Measurements from ENCODE around the gene AGTR1.

The AGTR1 gene

DNA sequence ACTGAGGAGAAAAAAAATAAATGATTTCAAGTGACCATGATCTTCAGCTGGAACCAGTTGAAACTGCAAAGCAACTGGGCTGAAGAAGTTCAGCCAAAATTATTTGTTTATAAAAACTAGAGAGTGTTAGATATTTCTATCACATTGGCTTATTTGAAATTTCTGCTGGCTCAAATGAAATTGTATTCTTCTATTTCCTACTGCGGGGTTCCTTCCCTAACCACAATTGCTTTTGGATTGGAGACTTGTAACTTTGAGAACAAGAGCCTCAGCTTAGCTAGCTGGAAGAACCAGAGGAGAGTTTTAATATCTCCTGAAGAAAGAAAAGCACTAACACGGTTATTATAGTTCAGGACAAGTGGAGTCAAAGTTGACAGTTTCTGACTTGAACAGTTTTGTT, 31.1 kb downstream of the AGTR1 start:
- no peak for DNase-seq (ENCODE audit: low spot score)
- in situ Hi-C loops (cut with MboI; ENCODE audit: low sequenced_read_pairs, unreplicated experiment), result no loop called here
- TF ChIP-seq, protein P1, sequence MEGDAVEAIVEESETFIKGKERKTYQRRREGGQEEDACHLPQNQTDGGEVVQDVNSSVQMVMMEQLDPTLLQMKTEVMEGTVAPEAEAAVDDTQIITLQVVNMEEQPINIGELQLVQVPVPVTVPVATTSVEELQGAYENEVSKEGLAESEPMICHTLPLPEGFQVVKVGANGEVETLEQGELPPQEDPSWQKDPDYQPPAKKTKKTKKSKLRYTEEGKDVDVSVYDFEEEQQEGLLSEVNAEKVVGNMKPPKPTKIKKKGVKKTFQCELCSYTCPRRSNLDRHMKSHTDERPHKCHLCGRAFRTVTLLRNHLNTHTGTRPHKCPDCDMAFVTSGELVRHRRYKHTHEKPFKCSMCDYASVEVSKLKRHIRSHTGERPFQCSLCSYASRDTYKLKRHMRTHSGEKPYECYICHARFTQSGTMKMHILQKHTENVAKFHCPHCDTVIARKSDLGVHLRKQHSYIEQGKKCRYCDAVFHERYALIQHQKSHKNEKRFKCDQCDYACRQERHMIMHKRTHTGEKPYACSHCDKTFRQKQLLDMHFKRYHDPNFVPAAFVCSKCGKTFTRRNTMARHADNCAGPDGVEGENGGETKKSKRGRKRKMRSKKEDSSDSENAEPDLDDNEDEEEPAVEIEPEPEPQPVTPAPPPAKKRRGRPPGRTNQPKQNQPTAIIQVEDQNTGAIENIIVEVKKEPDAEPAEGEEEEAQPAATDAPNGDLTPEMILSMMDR (IDR thresholded peaks at IDR 0.05; ENCODE audit: borderline replicate concordance, control extremely low read depth, extremely low read depth, insufficient read depth, missing control alignments), result no peak

DNA sequence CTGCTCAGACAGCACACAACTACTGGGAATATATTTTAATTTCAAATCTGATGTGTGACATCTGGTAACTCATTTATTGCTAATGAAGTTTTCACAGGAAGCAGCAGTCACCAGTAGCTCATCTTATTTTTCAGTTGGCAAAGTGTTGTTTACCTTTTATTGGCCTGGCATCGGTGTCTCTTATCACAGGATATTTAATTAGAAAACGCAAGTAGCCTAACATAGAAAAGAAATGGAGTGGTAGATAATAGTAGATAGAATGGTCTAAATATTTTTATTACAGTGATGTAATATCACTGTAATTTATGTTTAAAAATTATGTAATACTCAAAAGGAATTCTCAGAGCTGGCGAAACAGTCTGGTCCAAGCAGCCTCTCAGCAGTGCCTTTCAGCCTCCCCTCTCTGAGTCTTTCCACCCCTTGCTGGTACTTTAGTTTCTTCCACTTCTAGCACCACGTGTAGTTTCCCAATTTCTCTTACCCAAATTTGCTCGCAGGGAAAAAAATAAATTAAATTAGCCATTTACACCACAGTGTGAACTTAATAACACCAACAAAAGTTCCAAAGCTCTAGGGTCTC, 31.9 kb downstream of the AGTR1 start:
- DNase-seq (ENCODE audit: low spot score), result no peak
- in situ Hi-C loops (cut with MboI; ENCODE audit: low sequenced_read_pairs, unreplicated experiment), result no loop called here
- TF ChIP-seq, protein P1 (IDR thresholded peaks at IDR 0.05; ENCODE audit: borderline replicate concordance, control extremely low read depth, extremely low read depth, insufficient read depth, missing control alignments), result no peak

DNA sequence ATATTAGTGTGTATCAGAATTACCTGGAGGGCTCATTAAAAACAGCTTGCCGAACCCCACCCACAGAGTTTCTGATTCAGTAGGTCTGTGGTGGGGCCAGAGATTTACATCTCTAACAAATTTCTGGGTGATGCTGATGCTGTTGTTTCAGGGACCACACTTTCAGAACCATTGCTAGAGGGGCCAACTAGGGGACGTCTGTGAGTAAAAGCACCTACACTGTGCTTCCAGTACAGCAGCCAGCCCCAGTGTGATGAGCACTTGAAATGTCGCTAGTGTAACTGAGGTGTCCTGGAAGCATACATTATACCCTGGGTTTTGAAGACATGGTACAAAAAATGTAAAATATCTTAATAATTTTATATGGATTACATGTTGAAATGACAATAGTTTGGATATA, 33.0 kb downstream of the AGTR1 start:
- TF ChIP-seq, protein P1 (IDR thresholded peaks at IDR 0.05; ENCODE audit: borderline replicate concordance, control extremely low read depth, extremely low read depth, insufficient read depth, missing control alignments), result no peak
- DNase-seq (ENCODE audit: low spot score), result no peak
- in situ Hi-C loops (cut with MboI; ENCODE audit: low sequenced_read_pairs, unreplicated experiment), result no loop called here

DNA sequence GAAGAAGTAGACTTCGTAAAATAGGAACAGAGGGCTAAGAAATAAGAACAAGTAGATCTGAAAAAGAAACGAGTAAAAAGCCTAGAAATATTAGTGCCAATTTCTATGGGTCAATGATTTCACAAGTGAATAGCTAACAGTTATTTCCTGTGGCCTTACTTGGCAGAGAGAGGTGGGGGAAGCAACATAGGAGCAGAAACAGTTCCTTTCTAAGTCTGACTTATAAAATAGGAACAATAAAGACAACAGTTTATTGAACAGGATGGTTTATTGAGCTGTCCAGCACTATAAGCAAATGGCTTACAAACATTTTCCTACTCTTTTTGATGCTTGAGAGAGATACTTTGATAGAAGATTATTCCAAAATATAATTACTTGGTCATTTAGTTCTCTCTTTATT, 37.9 kb downstream of the AGTR1 start:
- TF ChIP-seq, protein P1 (IDR thresholded peaks at IDR 0.05; ENCODE audit: borderline replicate concordance, control extremely low read depth, extremely low read depth, insufficient read depth, missing control alignments), result no peak
- in situ Hi-C loops (cut with MboI; ENCODE audit: low sequenced_read_pairs, unreplicated experiment), result no loop called here
- no peak for DNase-seq (ENCODE audit: low spot score)

DNA sequence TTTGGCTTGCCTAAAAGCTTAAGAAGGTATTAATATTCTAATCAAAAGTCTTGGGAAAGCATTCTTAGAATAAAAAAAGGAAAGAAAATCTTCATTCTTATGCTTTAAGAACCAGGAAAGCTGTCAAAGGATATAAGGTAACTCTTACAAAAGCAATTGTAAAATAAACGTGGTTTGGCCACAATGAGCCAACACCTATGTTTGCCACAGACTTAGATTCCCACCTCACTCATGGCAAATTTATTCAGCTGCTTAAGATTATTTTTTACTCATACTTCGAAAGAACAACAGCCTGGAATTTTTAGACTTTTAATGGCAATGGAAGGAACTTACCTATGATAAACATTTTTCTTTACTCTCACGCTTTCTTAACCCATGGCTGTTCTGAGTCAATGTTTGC, 38.4 kb downstream of the AGTR1 start:
- TF ChIP-seq, protein P1 (IDR thresholded peaks at IDR 0.05; ENCODE audit: borderline replicate concordance, control extremely low read depth, extremely low read depth, insufficient read depth, missing control alignments), result no peak
- in situ Hi-C loops (cut with MboI; ENCODE audit: low sequenced_read_pairs, unreplicated experiment), result no loop called here

DNA sequence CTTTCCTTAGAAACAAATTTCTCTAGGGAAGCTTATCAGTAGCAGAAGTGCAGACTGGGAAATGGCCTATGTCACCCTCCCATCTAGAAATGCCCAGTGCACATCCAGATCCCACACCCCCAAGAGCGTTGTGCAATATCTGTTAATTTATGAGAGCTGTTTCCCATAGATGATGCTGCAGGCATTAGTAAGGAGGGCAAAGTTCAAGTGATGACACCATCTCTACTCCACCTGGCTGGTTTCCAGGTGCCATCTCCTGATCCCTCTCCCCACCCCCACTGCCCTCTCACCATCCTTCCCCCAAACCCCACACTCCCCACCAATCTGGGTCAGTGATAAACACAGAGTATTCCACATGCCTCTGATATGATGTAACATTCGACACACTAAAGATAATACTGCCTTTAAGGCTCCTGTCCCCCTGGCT, 39.4 kb downstream of the AGTR1 start:
- in situ Hi-C loops (cut with MboI; ENCODE audit: low sequenced_read_pairs, unreplicated experiment), result no loop called here
- no peak for DNase-seq (ENCODE audit: low spot score)
- TF ChIP-seq, protein P1 (IDR thresholded peaks at IDR 0.05; ENCODE audit: borderline replicate concordance, control extremely low read depth, extremely low read depth, insufficient read depth, missing control alignments), result no peak

More for the DNA sequence above, 38.4 kb downstream of the AGTR1 start:
- no peak for DNase-seq (ENCODE audit: low spot score)

Data from GM13976 (cell line).